HUES64 (cell line): Measurements from ENCODE around the gene ACBD7. TPM values are rescaled to one million over a fixed set of nuclear protein-coding genes. Genes with fewer than 3 reads are reported as not detected.
A peak's percentile ranks its signal among the peaks of the same experiment; 100 is the strongest.

ENCODE experiments used
- H3K27ac ChIP-seq: 2 replicates; pipeline ENCODE4 v1.7.0; 2013; ENCODE audit warnings: low read depth, low read length, inconsistent platforms
- H3K27me3 ChIP-seq: 2 replicates; pipeline ENCODE4 v1.6.1; 2013; ENCODE audit warnings: mild to moderate bottlenecking, low read length; ENCODE audit not compliant: insufficient read depth
- H3K36me3 ChIP-seq: 2 replicates; pipeline ENCODE4 v1.6.1; 2013; ENCODE audit warnings: mild to moderate bottlenecking, low read length; ENCODE audit not compliant: insufficient read depth
- H3K4me1 ChIP-seq: 2 replicates; pipeline ENCODE4 v1.6.1; 2013; ENCODE audit warnings: mild to moderate bottlenecking, low read length, moderate library complexity; ENCODE audit not compliant: insufficient read depth
- H3K4me3 ChIP-seq: 2 replicates; pipeline ENCODE4 v1.5.1; 2013; ENCODE audit warnings: mild to moderate bottlenecking, low read length, moderate library complexity
- H3K9ac ChIP-seq: 2 replicates; pipeline ENCODE4 v1.6.1; 2013; ENCODE audit warnings: mild to moderate bottlenecking, low read depth, low read length
- H3K9me3 ChIP-seq: 2 replicates; pipeline ENCODE4 v1.6.1; 2013; ENCODE audit warnings: low read depth, low read length; ENCODE audit not compliant: insufficient read depth
- whole genome bisulfite sequencing: fragments of 150-250, 120-280 bp; methylation state at CpG from one replicate; pipeline ENCODE4 v1.1.7; 2013; ENCODE audit warnings: missing lambda C conversion rate; 5-methylcytosine and 5-hydroxymethylcytosine counted together
- polyA plus RNA-seq, 2 experiments: library from polyadenylated mRNA; stranded (reverse); fragments of 50-300 nt; gene quantifications; one replicate each; pipeline ENCODE4 v1.2.3, GENCODE V29; 2013

Gene ACBD7
- 10.5 TPM for polyA plus RNA-seq (2013, experiment 1 of 2)
- polyA plus RNA-seq (2013, experiment 2 of 2): 15.0 TPM

DNA sequence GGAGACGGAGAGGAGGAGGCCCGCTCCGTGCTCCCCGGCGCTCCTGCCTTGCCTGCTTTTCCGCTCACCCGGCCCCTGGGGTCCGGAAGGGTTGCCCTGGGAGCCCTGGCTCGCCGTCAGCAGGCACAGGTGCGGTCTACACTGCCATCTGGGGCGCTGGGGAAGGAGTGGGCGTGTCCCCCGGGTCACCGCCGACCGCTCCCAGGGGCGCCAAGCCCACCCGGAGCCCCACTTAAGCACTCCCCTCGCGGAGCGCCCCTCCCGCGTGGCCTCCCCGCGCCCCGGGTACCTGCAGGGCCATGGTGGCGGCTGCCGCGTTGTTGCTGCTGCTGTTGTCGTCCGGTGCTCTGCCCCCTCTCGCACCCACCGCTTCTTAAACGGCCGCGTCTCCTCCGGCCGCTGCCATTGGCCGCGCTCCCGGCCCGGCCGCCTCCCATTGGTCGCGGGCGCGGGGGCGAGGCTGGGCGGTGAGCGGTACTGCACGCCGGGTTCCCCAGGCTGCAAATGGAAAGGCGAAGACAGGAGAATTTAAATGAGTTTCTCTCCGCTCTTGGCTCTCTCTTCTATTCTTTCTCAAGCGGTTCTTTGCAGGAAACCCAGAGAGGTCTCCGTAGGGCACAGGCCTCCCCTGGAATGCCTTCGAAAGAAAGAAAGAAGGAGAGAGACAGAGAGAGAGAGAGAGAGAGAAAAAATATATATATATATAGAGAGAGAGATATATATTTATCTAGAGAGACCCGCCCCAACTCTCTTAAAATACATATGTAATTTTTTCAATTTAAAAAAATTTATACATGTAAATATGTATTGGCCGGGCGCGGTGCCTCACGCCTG, at the start of gene ACBD7:
ACBD7 (minus strand) TSS at position 349 of the 834 bp plus-strand sequence; CDS start at position 301, 48 bp downstream.
- Histone ChIP-seq H3K36me3 (no peaks in the 10 kb centered on the region), H3K4me1 (peaks cover 6% of the 10 kb centered on the region; the same call in 1 of the 2 replicates), H3K9ac (peak within 1 kb of the TSS; percentile 87), H3K27ac (peak within 1 kb of the TSS; percentile 30; the same call in 1 of the 2 replicates), H3K4me3 (peak within 1 kb of the TSS; percentile 93), H3K27me3 (no peaks in the 10 kb centered on the region), H3K9me3 (no peaks in the 10 kb centered on the region)
- WGBS: 3% methylated on average over 58 of the region's 63 CpGs

DNA sequence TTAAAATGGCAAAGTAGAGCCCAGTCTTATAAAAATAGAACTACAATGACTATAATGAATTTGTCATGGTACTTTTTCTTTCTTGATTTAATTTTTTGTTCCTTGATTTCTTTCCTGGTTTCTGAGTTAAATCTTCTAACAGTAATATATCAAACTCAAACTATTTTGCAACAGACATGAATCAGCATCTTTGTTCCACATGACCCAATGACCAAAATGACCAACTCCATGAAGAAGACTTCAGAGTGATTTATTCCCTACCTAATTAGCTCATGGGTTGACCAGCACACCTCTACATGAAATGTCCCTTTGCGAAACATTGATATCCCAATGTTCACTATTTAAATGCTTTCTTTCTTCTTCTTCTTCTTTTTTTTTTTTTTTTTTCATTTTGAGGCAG, 49.1 kb upstream of the ACBD7 start:
- 97% methylated on average over 1 of the region's 1 CpG for WGBS
- Histone ChIP-seq H3K27ac (no peak overlapping the region), H3K9me3 (no peaks in the 10 kb centered on the region), H3K4me1 (peaks cover 6% of the 10 kb centered on the region; the same call in 1 of the 2 replicates), H3K36me3 (peaks cover 28% of the 10 kb centered on the region), H3K9ac (no peak overlapping the region), H3K4me3 (no peak overlapping the region), H3K27me3 (no peaks in the 10 kb centered on the region)

DNA sequence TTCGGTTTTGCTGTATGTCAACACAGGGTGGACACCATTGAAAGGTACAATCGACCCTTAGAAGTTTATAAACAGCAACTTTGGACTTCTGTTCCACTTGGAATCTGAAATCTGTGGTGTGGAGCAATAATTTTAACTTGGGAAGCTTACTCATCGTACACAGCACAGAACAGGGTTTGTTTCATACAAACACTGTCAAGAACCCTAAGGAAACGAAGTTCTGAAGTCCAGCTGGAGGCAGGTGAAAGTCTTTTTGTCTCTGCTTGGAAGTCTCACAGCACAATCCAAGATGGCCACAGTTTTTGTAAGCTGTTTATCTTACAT, 48.4 kb upstream of the ACBD7 start:
- H3K9me3 ChIP-seq: no peaks in the 10 kb centered on the region
- 92% methylated on average over 4 of the region's 4 CpGs for WGBS
- H3K9ac ChIP-seq: no peak overlapping the region
- H3K4me1 ChIP-seq: peaks cover 6% of the 10 kb centered on the region; the same call in 1 of the 2 replicates
- H3K27ac ChIP-seq: no peak overlapping the region
- H3K36me3 ChIP-seq: peaks cover 30% of the 10 kb centered on the region
- H3K27me3 ChIP-seq: no peaks in the 10 kb centered on the region
- H3K4me3 ChIP-seq: no peak overlapping the region

DNA sequence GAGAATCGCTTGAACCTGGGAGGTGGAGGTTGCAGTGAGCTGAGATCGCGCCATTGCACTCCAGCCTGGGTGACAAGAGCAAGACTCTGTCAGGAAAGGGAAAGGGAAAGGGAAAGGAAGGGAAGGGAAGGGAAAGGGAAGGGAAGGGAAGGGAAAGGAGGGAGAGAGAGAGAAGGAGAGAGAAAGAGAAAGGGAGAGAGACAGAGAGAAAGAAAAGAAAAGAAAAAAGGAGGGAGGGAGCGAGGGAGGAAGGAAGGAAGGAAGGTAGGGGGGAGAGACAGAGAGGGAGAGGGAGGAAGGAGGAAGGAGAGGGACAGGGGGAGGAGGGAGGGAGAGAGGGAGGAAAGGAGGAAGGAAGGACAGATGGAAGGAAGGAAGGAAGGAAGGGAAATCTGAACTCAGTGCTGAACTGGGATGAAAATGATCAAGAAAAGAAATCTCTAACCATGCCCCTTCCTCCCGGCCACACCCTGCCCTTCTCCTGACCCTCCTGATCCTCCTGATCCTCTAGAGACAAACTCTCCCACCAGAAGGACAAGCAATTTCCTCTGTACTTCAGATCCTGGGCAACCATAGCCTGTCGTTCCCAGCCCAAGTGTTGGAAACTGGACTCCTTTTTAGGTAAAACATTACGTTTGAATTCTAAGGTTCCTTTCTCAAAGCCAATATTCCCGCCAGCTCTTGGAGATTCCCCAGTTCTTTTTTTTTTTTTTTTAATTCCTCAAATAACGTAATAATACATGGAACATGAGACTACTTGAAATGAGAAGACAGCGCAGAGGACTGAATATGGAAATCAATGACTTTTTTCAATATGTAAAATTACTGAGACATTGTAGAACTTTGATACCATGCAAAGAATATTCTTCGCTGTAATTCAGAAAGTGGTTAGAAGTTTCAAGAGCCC, 47.8 kb upstream of the ACBD7 start:
- no peaks in the 10 kb centered on the region for H3K27me3 ChIP-seq
- 94% methylated on average over 11 of the region's 11 CpGs for WGBS
- no peak overlapping the region for H3K4me3 ChIP-seq
- no peaks in the 10 kb centered on the region for H3K9me3 ChIP-seq
- no peak overlapping the region for H3K9ac ChIP-seq
- H3K4me1 ChIP-seq: peaks cover under 1% of the 10 kb centered on the region; the same call in 1 of the 2 replicates
- no peak overlapping the region for H3K27ac ChIP-seq
- peaks cover 33% of the 10 kb centered on the region for H3K36me3 ChIP-seq

DNA sequence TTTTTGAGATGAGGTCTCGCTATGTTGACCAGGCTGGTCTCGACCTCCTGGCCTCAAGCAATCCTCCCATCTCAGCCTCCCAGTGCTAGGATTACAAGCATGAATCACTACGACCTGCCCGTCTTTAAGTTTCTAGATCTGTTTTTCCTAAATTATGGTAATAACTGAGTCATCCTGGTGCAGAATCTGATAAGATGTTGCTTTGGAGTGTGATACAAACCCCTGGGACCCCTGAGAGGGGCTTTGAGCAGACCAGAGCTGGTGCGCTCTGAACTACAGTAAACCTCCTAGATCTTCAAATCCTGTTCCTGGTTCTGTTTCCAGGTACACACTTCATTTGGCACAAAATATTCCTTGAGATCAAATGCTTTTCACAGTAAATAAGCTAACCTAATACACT, 42.8 kb upstream of the ACBD7 start:
- Histone ChIP-seq H3K27me3 (no peaks in the 10 kb centered on the region), H3K9ac (no peak overlapping the region), H3K27ac (no peak overlapping the region), H3K4me3 (no peak overlapping the region), H3K36me3 (peaks cover 59% of the 10 kb centered on the region), H3K4me1 (no peaks in the 10 kb centered on the region), H3K9me3 (no peaks in the 10 kb centered on the region)
- 98% methylated on average over 5 of the region's 5 CpGs for WGBS

DNA sequence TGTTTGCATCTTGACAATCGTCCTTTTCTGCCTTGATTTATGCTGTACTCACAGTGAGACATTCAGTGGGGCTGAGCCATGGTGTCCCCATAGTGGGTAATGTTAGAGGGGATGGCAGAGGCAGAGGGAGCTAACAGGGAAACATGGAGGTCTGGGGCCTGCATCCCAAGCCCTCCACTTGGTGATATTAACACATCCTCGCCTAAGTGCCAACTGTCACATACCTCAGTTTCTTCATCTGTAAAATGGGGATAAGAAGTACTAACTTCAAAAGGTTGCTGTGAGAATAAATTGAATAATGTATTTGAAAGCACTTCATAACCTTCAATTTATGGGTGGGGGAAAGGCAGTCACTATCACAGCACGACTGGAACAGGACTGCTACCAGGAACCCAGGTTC, 36.3 kb upstream of the ACBD7 start:
- no peak overlapping the region for H3K9ac ChIP-seq
- H3K27ac ChIP-seq: no peak overlapping the region
- H3K27me3 ChIP-seq: no peaks in the 10 kb centered on the region
- no peak overlapping the region for H3K4me3 ChIP-seq
- 93% methylated on average over 3 of the region's 3 CpGs for WGBS
- no peaks in the 10 kb centered on the region for H3K4me1 ChIP-seq
- no peaks in the 10 kb centered on the region for H3K9me3 ChIP-seq
- peaks cover 44% of the 10 kb centered on the region for H3K36me3 ChIP-seq

DNA sequence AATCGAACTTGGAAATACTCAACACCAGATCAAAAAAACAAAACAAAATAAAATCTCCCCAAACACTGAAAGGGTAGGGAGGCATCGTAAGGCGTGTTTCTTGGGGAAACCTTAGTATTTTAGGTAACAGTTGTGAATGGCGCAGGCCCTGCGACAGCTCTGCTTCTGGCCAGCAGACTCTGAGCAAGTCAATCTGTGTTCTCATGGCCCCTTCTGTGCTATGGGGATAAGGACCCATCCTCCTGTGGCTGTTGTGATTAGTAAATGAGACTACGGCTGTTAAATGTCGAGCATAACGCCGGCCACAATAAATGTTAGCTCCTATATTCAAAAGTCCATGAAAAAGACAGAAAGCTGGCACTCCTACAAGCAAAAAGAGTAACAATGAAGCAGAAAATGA, 35.6 kb upstream of the ACBD7 start:
- Histone ChIP-seq H3K27ac (no peak overlapping the region), H3K36me3 (peaks cover 46% of the 10 kb centered on the region), H3K4me1 (no peaks in the 10 kb centered on the region), H3K27me3 (no peaks in the 10 kb centered on the region), H3K9ac (no peak overlapping the region), H3K9me3 (no peaks in the 10 kb centered on the region), H3K4me3 (no peak overlapping the region)
- 94% methylated on average over 9 of the region's 9 CpGs for WGBS

DNA sequence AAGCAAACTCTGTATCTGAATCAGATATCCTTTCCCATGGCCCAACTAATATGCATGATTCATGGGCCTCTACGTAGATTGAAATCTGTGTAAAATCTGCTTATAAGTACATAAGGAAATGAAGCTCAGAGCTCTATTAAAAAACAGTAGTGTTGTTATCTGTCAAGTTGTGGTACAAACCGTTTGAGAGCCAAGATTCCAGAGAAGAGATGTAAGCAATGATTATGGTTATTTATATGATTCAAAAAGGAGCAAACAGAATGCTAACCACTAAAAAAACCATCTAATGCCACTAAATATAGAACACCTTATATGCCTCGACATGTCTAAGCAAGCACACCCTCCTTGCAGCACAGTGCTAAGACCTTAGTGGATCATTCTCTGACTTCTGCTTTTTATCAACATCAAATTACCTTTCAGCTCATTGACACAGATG, 35.2 kb upstream of the ACBD7 start:
- H3K9ac ChIP-seq: no peak overlapping the region
- H3K4me1 ChIP-seq: no peaks in the 10 kb centered on the region

DNA sequence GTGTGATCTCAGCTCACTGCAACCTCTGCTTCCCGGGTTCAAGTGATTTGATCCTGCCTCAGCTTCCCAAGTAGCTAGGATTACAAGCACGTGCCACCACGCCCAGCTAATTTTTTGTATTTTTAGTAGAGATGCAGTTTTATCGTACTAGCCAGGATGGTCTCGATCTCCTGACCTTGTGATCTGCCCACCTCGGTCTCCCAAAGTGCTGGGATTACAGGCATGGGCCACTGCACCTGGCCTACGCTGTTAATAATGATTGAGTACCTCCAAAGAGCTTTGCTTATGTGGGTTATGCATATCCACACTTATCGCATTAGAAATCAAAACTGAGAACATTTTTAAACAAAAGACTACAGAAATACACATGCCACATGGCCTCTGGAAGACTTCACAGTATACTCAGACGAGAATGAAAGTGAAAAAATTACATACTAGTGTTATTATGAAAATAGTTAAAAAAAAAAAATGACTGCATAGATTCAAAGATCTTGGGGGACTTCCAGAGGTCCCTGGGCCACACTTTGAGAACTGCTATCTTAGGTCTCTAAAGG, 34.0 kb upstream of the ACBD7 start:
- no peaks in the 10 kb centered on the region for H3K4me1 ChIP-seq
- H3K4me3 ChIP-seq: no peak overlapping the region
- H3K36me3 ChIP-seq: peaks cover 47% of the 10 kb centered on the region
- no peaks in the 10 kb centered on the region for H3K27me3 ChIP-seq
- H3K9me3 ChIP-seq: no peaks in the 10 kb centered on the region
- H3K27ac ChIP-seq: no peak overlapping the region
- WGBS: 97% methylated on average over 8 of the region's 9 CpGs
- no peak overlapping the region for H3K9ac ChIP-seq

More for the DNA sequence above, 35.2 kb upstream of the ACBD7 start:
- H3K27ac ChIP-seq: no peak overlapping the region
- H3K36me3 ChIP-seq: peaks cover 46% of the 10 kb centered on the region
- 90% methylated on average over 3 of the region's 3 CpGs for WGBS
- no peak overlapping the region for H3K4me3 ChIP-seq
- no peaks in the 10 kb centered on the region for H3K27me3 ChIP-seq
- H3K9me3 ChIP-seq: no peaks in the 10 kb centered on the region

DNA sequence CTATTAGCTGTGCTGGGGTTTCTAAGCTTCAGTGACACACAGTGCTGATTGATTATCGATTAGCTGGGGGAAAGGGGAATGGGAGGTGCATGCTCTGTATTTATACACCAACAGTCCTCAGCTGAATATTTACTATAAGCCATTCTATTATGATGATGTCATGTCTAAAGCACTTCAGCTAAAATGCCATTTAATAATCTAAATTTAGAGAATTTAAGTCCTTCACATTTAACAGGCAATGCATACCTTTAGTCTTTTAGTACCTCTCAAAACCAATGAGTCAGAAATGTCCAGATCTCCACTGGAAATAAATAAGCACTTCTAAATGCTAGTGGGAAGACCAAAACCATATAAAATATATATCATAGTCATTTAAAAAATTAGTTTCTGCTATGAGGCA, 33.1 kb upstream of the ACBD7 start:
- Histone ChIP-seq H3K27me3 (no peaks in the 10 kb centered on the region), H3K4me3 (no peak overlapping the region), H3K27ac (no peak overlapping the region), H3K36me3 (peaks cover 50% of the 10 kb centered on the region), H3K9me3 (no peaks in the 10 kb centered on the region), H3K4me1 (no peaks in the 10 kb centered on the region), H3K9ac (no peak overlapping the region)
- 100% methylated on average over 1 of the region's 1 CpG for WGBS

DNA sequence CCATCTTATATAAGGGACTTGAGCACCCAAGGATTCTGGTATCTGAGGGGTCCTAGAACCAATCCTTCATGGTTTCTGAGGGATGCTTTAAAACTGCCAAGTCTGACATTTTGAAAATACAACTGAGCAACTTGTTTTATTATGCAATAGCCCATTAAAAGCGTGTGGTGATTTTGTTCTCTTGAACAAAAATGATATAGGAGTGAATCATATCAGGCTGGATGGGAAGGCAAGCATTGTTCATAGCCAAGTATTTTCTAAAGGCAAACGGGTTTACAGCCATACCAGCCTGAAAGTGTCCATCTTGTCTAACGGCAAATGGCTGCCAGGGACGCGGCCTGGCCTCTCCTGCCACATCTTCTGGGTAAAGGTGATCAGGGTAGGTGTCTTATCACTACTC, 31.9 kb upstream of the ACBD7 start:
- no peaks in the 10 kb centered on the region for H3K4me1 ChIP-seq
- H3K36me3 ChIP-seq: peaks cover 51% of the 10 kb centered on the region
- H3K4me3 ChIP-seq: no peak overlapping the region
- H3K27me3 ChIP-seq: no peaks in the 10 kb centered on the region
- no peaks in the 10 kb centered on the region for H3K9me3 ChIP-seq
- 93% methylated on average over 5 of the region's 5 CpGs for WGBS
- H3K27ac ChIP-seq: no peak overlapping the region
- H3K9ac ChIP-seq: no peak overlapping the region
